ENCODE measurements around the gene CTNNA2.

CTNNA2 gene

GRCh38 chr2:79714283-79714682 is 201.4 kb downstream of the CTNNA2 start:
- DNase-seq = no peak

- DNase-seq = no peak
These were observed 202.5 kb downstream of the CTNNA2 start for GRCh38 chr2:79715338-79715737.

- peak; percentile 78 for DNase-seq
These were observed 203.4 kb downstream of the CTNNA2 start for GRCh38 chr2:79716266-79716665.

GRCh38 chr2:79717364-79718007 is 204.6 kb downstream of the CTNNA2 start:
- no peak for DNase-seq

GRCh38 chr2:79721061-79721460 is 208.2 kb downstream of the CTNNA2 start:
- no peak for DNase-seq

GRCh38 chr2:79721966-79722365 is 209.1 kb downstream of the CTNNA2 start:
- no peak for DNase-seq

GRCh38 chr2:79723830-79724229 is 211.0 kb downstream of the CTNNA2 start:
- no peak for DNase-seq

- no peak for DNase-seq
These were observed 216.7 kb downstream of the CTNNA2 start for GRCh38 chr2:79729532-79729931.

- DNase-seq = no peak
These were observed 221.7 kb downstream of the CTNNA2 start for GRCh38 chr2:79734518-79734917.

- DNase-seq = no peak
These were observed 228.1 kb downstream of the CTNNA2 start for GRCh38 chr2:79740879-79741443.

- DNase-seq = no peak
These were observed 237.5 kb downstream of the CTNNA2 start for GRCh38 chr2:79750321-79750720.

GRCh38 chr2:79757526-79757925 is 244.7 kb downstream of the CTNNA2 start:
- DNase-seq = peak; percentile 1

GRCh38 chr2:79758042-79758441 is 245.2 kb downstream of the CTNNA2 start:
- no peak for DNase-seq

- DNase-seq = peak; percentile 8
These were observed 246.0 kb downstream of the CTNNA2 start for GRCh38 chr2:79758749-79759282.

- DNase-seq = no peak
These were observed 258.1 kb downstream of the CTNNA2 start for GRCh38 chr2:79770926-79771325.

- DNase-seq = peak; percentile 11
These were observed 258.6 kb downstream of the CTNNA2 start for GRCh38 chr2:79771493-79771892.

- DNase-seq = no peak
These were observed 261.2 kb downstream of the CTNNA2 start for GRCh38 chr2:79774016-79774415.

GRCh38 chr2:79776461-79776860 is 263.6 kb downstream of the CTNNA2 start:
- no peak for DNase-seq

- no peak for DNase-seq
These were observed 267.9 kb downstream of the CTNNA2 start for GRCh38 chr2:79780781-79781180.

GRCh38 chr2:79782576-79783452 is 270.0 kb downstream of the CTNNA2 start:
- DNase-seq = peak; percentile 3

GRCh38 chr2:79788952-79789651 is 276.3 kb downstream of the CTNNA2 start:
- peak; percentile 18 for DNase-seq

- DNase-seq = peak; percentile 10
These were observed 277.0 kb downstream of the CTNNA2 start for GRCh38 chr2:79789811-79790210.

GRCh38 chr2:79792090-79792489 is 279.2 kb downstream of the CTNNA2 start:
- DNase-seq = peak; percentile 58
